Activated CD8-positive, alpha-beta T cell treated with anti-CD3 and anti-CD28 coated beads for 36 hours (primary cell): ENCODE data around the gene COL5A3. TPM values are rescaled to one million over a fixed set of nuclear protein-coding genes. Genes with fewer than 3 reads are reported as not detected.
"Not testable (repeated sequence)": the region's sequence is repeated elsewhere in the genome, so short reads cannot be mapped to it uniquely, and the experiment has no call there.

ENCODE experiments used
- ATAC-seq: fragments of 200-7000 bp; cut with Tn5 transposase; one replicate; pipeline ENCODE4 v1.10.0; 2021; ENCODE audit warnings: mild to moderate bottlenecking, moderate library complexity
- CTCF ChIA-PET: fragments of 350-600 bp; sonication (Branson Sonifier 250); formaldehyde crosslinking; loops from one replicate; lab custom pipeline; 2021; ENCODE audit warnings: antibody characterized with exemption; lab: Charles Lee
- POLR2A ChIA-PET: fragments of 350-600 bp; sonication (Branson Sonifier 250); formaldehyde crosslinking; loops from one replicate; lab custom pipeline; 2021; ENCODE audit warnings: antibody characterized with exemption; lab: Charles Lee
- DNase-seq: peaks from one replicate; pipeline ENCODE4 v3.0.0-alpha.2; 2020
- H3K27ac Mint-ChIP-seq: one replicate; pipeline ENCODE4 v1.8.0; 2021; ENCODE audit warnings: mild to moderate bottlenecking, mixed read lengths
- H3K27me3 Mint-ChIP-seq: one replicate; pipeline ENCODE4 v1.8.0; 2021; ENCODE audit warnings: mixed read lengths
- H3K36me3 Mint-ChIP-seq: one replicate; pipeline ENCODE4 v1.8.0; 2021; ENCODE audit warnings: low read depth, mixed read lengths
- H3K4me1 Mint-ChIP-seq: one replicate; pipeline ENCODE4 v1.8.0; 2021; ENCODE audit warnings: low read depth, mixed read lengths
- H3K4me3 Mint-ChIP-seq: one replicate; pipeline ENCODE4 v1.8.0; 2021; ENCODE audit warnings: mild to moderate bottlenecking, moderate library complexity, mixed read lengths
- H3K9me3 Mint-ChIP-seq: one replicate; pipeline ENCODE4 v1.8.0; 2021; ENCODE audit warnings: mixed read lengths
- CTCF ChIP-seq: fragments of 200-600 bp; IDR thresholded peaks from one replicate; pipeline ENCODE4 v1.8.0; 2022; ENCODE audit warnings: antibody characterized with exemption, mild to moderate bottlenecking
- intact Hi-C: fragments of 100-400 bp; cut with micrococcal nuclease; formaldehyde crosslinking; loops from one replicate; pipeline ENCODE4 v1.10.0; 2022
- total RNA-seq, 2 experiments: library from RNA; stranded (reverse); gene quantifications; one replicate each; pipeline ENCODE4 v1.2.3, GENCODE V29; 2021

The COL5A3 gene
- total RNA-seq, 2 experiments from 2014 or later: 2.7 to 2.8 TPM

DNA sequence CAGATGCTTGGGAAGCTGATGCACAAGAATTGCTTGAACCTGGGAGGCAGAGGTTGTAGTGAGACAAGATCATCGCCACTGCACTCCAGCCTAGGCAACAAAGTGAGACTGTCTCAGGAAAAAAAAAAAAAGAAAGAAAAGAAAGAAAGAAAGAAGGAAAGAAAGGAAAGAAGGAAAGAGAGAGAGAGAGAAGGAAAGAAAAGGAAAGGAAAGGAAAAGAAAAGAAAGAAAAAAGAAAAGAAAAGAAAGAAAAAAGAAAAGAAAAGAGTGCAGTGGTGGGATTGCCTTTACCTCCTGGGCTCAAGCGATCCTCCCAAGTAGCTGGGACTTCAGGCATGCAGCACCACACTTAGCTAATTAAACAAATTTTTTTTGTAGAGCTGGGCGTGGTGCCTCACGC lies 86.9 kb downstream of the COL5A3 start:
- intact Hi-C loops: no loop called here
- Mint-ChIP-seq H3K27ac (no peak overlapping the region), H3K27me3 (peaks cover 9% of the 10 kb centered on the region), H3K4me3 (no peak overlapping the region), H3K9me3 (no peaks in the 10 kb centered on the region), H3K4me1 (no peaks in the 10 kb centered on the region), H3K36me3 (no peaks in the 10 kb centered on the region)
- POLR2A ChIA-PET: no interaction called here
- ATAC-seq (no peak), DNase-seq (no peak)
- TF ChIP-seq CTCF: peak; percentile 13
- CTCF ChIA-PET: interaction anchor here (1.6 to 1.8 kb wide), 2 partner anchors 9 to 104 kb away, joined by 5 read pairs; no protein-coding TSS in a partner anchor

GRCh38 chr19:9922782-9923379 lies 87.4 kb downstream of the COL5A3 start:
- H3K36me3 Mint-ChIP-seq, intact Hi-C loops, H3K4me3 Mint-ChIP-seq, DNase-seq, H3K4me1 Mint-ChIP-seq, H3K9me3 Mint-ChIP-seq, ATAC-seq, H3K27ac Mint-ChIP-seq, POLR2A ChIA-PET: not testable (repeated sequence)
- peaks cover 11% of the 10 kb centered on the region for H3K27me3 Mint-ChIP-seq
- CTCF ChIA-PET: interaction anchor here (1.6 to 1.8 kb wide), 2 partner anchors 9 to 105 kb away, joined by 5 read pairs; no protein-coding TSS in a partner anchor

GRCh38 chr19:9917321-9917720 lies 93.0 kb downstream of the COL5A3 start:
- no peak overlapping the region for H3K27ac Mint-ChIP-seq
- intact Hi-C loops: no loop called here
- ChIA-PET POLR2A (no interaction called here), CTCF (interaction anchor here (1.8 kb wide), 1 partner anchor 83 kb away, joined by 5 read pairs; no protein-coding TSS in a partner anchor)
- peak; percentile 30 for DNase-seq
- H3K4me1 Mint-ChIP-seq: peaks cover 3% of the 10 kb centered on the region
- no peaks in the 10 kb centered on the region for H3K36me3 Mint-ChIP-seq
- no peaks in the 10 kb centered on the region for H3K9me3 Mint-ChIP-seq
- no peak overlapping the region for H3K4me3 Mint-ChIP-seq
- H3K27me3 Mint-ChIP-seq: peaks cover 23% of the 10 kb centered on the region
- peak; percentile 36 for ATAC-seq
- no peak for TF ChIP-seq CTCF

GRCh38 chr19:9916719-9917118 lies 93.6 kb downstream of the COL5A3 start:
- ChIA-PET CTCF (interaction anchor here (1.8 kb wide), 1 partner anchor 83 kb away, joined by 5 read pairs; no protein-coding TSS in a partner anchor), POLR2A (no interaction called here)
- intact Hi-C loops: no loop called here

More at GRCh38 chr19:9916719-9917118, 93.6 kb downstream of the COL5A3 start:
- H3K27me3 Mint-ChIP-seq: peaks cover 22% of the 10 kb centered on the region
- peaks cover 3% of the 10 kb centered on the region for H3K4me1 Mint-ChIP-seq
- H3K36me3 Mint-ChIP-seq: no peaks in the 10 kb centered on the region
- no peak for ATAC-seq
- no peak for TF ChIP-seq CTCF
- H3K9me3 Mint-ChIP-seq: no peaks in the 10 kb centered on the region
- DNase-seq: no peak
- H3K27ac Mint-ChIP-seq: no peak overlapping the region
- H3K4me3 Mint-ChIP-seq: no peak overlapping the region
